NCI-H1694 (cell line): Measurements from ENCODE around the gene CTIF.
A peak's percentile ranks its signal among the peaks of the same experiment; 100 is the strongest.

Experiments used
- DNase-seq: peaks from one replicate; lab custom pipeline; 2025; lab: John Stamatoyannopoulos, UW

The CTIF gene

GRCh38 chr18:48533340-48534070 is 5.3 kb upstream of the CTIF start:
- no peak for DNase-seq

- no peak for DNase-seq
Measured at GRCh38 chr18:48534364-48534763, 4.5 kb upstream of the CTIF start.

- no peak for DNase-seq
Measured at GRCh38 chr18:48535956-48536355, 2.9 kb upstream of the CTIF start.

- DNase-seq = no peak
Measured at GRCh38 chr18:48536516-48536915, 2.3 kb upstream of the CTIF start.

GRCh38 chr18:48539406-48540250 is 797 bp downstream of the CTIF start:
- no peak for DNase-seq

GRCh38 chr18:48540251-48541025 is 1.6 kb downstream of the CTIF start:
- DNase-seq = no peak

- DNase-seq = no peak
Measured at GRCh38 chr18:48541026-48541746, 2.4 kb downstream of the CTIF start.

- DNase-seq = no peak
Measured at GRCh38 chr18:48541747-48542400, 3.0 kb downstream of the CTIF start.

GRCh38 chr18:48542513-48543181 is 3.8 kb downstream of the CTIF start:
- DNase-seq = no peak

- DNase-seq = no peak
Measured at GRCh38 chr18:48543228-48543627, 4.4 kb downstream of the CTIF start.

- DNase-seq = no peak
Measured at GRCh38 chr18:48544116-48544515, 5.3 kb downstream of the CTIF start.

GRCh38 chr18:48544661-48545415 is 6.0 kb downstream of the CTIF start:
- no peak for DNase-seq

GRCh38 chr18:48545757-48546321 is 7.0 kb downstream of the CTIF start:
- peak; percentile 17 for DNase-seq

- DNase-seq = no peak
Measured at GRCh38 chr18:48546396-48546795, 7.6 kb downstream of the CTIF start.

GRCh38 chr18:48547531-48547981 is 8.7 kb downstream of the CTIF start:
- DNase-seq = no peak

GRCh38 chr18:48548011-48548771 is 9.4 kb downstream of the CTIF start:
- DNase-seq = no peak

- no peak for DNase-seq
Measured at GRCh38 chr18:48548921-48549320, 10.1 kb downstream of the CTIF start.

GRCh38 chr18:48550101-48550729 is 11.4 kb downstream of the CTIF start:
- no peak for DNase-seq
